Tibial nerve (tissue), 4 donors: ENCODE measurements around the gene LRRC47. TPM values are rescaled to one million over a fixed set of nuclear protein-coding genes. Genes with fewer than 3 reads are reported as not detected.

Experiments
- DNase-seq, 2 donors: peaks; one replicate each; pipeline ENCODE4 v3.0.0-alpha.2; 2019; ENCODE audit warnings: low spot score in 2 of 2
- H3K27ac ChIP-seq, 4 donors: fragments of 200-600 bp; sonication (generic) in 3 of 4; one replicate each; pipeline ENCODE4 v1.5.1; 2017 to 2019; ENCODE audit warnings: mild to moderate bottlenecking in 1 of 4
- H3K27me3 ChIP-seq, 2 donors: fragments of 200-600 bp; sonication (generic) in 1 of 2; one replicate each; pipeline versions ENCODE4 v1.5.1 to v1.6.0; 2017 to 2019
- H3K36me3 ChIP-seq, 3 donors: fragments of 200-600 bp; sonication (generic); one replicate each; pipeline ENCODE4 v1.5.1; 2018 to 2019
- H3K4me1 ChIP-seq, 4 donors: fragments of 200-600 bp; sonication (generic) in 3 of 4; one replicate each; pipeline ENCODE4 v1.5.1; 2017 to 2019
- H3K4me3 ChIP-seq, 4 donors: fragments of 200-600 bp; sonication (generic) in 3 of 4; one replicate each; pipeline ENCODE4 v1.5.1; 2017 to 2019; ENCODE audit warnings: mild to moderate bottlenecking in 1 of 4, moderate library complexity in 1 of 4
- H3K9me3 ChIP-seq, 4 donors: fragments of 200-600 bp; sonication (generic) in 3 of 4; one replicate each; pipeline ENCODE4 v1.5.1; 2017 to 2019
- EP300 ChIP-seq, 2 donors: sonication (generic); formaldehyde crosslinking; IDR thresholded peaks; one replicate each; pipeline ENCODE4 v1.6.1; 2017; ENCODE audit warnings: antibody characterized with exemption in 2 of 2, mild to moderate bottlenecking in 1 of 2
- POLR2A ChIP-seq, 2 donors: fragments of 450-650 bp; IDR thresholded peaks; one replicate each; pipeline ENCODE4 v1.6.1; 2017; ENCODE audit warnings: antibody characterized with exemption in 2 of 2, mild to moderate bottlenecking in 2 of 2, moderate library complexity in 2 of 2
- WGBS, 2 donors: methylation state at CpG; one replicate each; pipeline ENCODE4 v1.1.5; 2018; 5-methylcytosine and 5-hydroxymethylcytosine counted together
- total RNA-seq, 4 donors: library from RNA; depleted of rRNA; stranded (reverse); fragments of >200 nt; gene quantifications; one replicate each; pipeline ENCODE4 v1.1.0, GENCODE V29; 2016
- TF ChIP-seq, protein P1 (sequence below), 5 experiments: fragments of 200-600 bp in 3 of 5; fragments of 450-650 bp in 2 of 5; sonication (generic) in 3 of 5; IDR thresholded peaks; one replicate each; pipeline ENCODE4 v1.5.1; 2016 to 2019; ENCODE audit warnings: antibody characterized with exemption in 5 of 5, mild to moderate bottlenecking in 3 of 5, moderate library complexity in 2 of 5

LRRC47 gene
- total RNA-seq, 4 donors from 2014 or later, result 40.8 to 46.3 (median 42.6) TPM

DNA sequence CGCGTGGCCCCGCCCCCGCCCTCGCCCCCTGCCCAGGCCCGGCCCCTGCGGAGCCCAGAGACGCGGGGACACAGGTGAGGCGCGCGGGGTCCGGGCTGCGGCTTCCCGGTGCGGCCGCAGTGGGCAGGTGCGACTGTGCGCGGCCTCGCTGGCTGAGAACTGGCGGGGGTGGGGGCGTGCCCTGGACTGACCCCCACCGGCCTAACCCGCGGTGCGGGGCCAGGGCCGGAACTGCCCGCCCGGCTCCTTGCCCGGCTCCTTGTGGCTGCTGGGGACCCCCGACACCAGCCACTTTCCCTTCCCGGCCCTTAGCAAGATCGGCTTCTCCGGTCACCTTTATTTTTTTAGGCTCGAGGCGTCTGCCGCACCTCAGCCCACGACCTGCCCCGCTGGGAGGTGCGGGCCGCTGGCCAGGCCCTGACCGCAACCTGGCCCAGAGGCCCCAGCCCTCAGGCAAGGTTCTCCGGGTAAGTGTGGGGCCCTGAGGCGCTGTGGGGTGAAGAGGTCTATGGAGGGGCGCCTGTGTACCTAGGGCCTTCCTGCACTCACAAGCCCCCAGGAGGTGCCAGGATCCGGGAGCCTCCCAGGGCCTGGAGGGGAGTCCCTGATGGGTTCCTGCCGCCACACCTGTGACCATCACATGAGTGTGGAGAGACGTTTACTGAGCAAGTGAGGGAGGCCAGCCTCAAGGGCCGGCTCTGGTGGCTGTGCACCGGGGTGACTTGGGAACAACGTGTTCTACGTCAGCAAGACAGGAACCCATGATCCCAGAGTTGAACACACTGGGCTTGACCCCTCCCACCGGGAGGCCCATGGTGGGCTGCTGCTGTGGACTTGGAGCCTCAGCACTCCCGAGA, 23.4 kb downstream of the LRRC47 start, which contains the start of gene SMIM1:
TSS of gene SMIM1 (plus strand) at position 35 of the 857 bp plus-strand sequence. CDS start 2,625 bp downstream, outside the sequence.
- TF ChIP-seq, protein P1, sequence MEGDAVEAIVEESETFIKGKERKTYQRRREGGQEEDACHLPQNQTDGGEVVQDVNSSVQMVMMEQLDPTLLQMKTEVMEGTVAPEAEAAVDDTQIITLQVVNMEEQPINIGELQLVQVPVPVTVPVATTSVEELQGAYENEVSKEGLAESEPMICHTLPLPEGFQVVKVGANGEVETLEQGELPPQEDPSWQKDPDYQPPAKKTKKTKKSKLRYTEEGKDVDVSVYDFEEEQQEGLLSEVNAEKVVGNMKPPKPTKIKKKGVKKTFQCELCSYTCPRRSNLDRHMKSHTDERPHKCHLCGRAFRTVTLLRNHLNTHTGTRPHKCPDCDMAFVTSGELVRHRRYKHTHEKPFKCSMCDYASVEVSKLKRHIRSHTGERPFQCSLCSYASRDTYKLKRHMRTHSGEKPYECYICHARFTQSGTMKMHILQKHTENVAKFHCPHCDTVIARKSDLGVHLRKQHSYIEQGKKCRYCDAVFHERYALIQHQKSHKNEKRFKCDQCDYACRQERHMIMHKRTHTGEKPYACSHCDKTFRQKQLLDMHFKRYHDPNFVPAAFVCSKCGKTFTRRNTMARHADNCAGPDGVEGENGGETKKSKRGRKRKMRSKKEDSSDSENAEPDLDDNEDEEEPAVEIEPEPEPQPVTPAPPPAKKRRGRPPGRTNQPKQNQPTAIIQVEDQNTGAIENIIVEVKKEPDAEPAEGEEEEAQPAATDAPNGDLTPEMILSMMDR (IDR thresholded peaks at IDR 0.05), result no peak
- no peak for TF ChIP-seq POLR2A (IDR thresholded peaks at IDR 0.05)
- peak within 1 kb of the TSS; percentile 45 to 83 (median 62) for H3K4me3 ChIP-seq
- no peak for DNase-seq
- no peaks in the 10 kb centered on the region for H3K9me3 ChIP-seq
- 25 to 26% methylated on average over 29 to 33 of the region's 55 CpGs for WGBS, 2 donors
- H3K36me3 ChIP-seq, result peaks cover 0 to 10% (median 0%) of the 10 kb centered on the region in 3 donors
- no peaks in the 10 kb centered on the region for H3K27me3 ChIP-seq
- peak within 1 kb of the TSS; percentile 71 to 92 (median 82) for H3K27ac ChIP-seq
- H3K4me1 ChIP-seq, result peaks cover 0 to 52% (median 40%) of the 10 kb centered on the region in 4 donors

GRCh38 chr1:3772027-3772714, 24.1 kb downstream of the LRRC47 start:
- 1 to 3% methylated on average over 16 to 36 of the region's 61 CpGs for WGBS, 2 donors
- TF ChIP-seq EP300 (IDR thresholded peaks at IDR 0.05) (no peak), POLR2A (IDR thresholded peaks at IDR 0.05) (peak in 1 of 2 donors; percentile 22)
- TF ChIP-seq, protein P1 (IDR thresholded peaks at IDR 0.05), result no peak
- Histone ChIP-seq H3K27ac (peak overlapping the region; percentile 71 to 92 (median 82)), H3K36me3 (peaks cover 0 to 2% (median 0%) of the 10 kb centered on the region in 3 donors), H3K4me1 (peaks cover 0 to 52% (median 40%) of the 10 kb centered on the region in 4 donors), H3K9me3 (no peaks in the 10 kb centered on the region), H3K27me3 (no peaks in the 10 kb centered on the region), H3K4me3 (peak overlapping the region; percentile 45 to 83 (median 62))
- peak; percentile 70 to 73 for DNase-seq

DNA sequence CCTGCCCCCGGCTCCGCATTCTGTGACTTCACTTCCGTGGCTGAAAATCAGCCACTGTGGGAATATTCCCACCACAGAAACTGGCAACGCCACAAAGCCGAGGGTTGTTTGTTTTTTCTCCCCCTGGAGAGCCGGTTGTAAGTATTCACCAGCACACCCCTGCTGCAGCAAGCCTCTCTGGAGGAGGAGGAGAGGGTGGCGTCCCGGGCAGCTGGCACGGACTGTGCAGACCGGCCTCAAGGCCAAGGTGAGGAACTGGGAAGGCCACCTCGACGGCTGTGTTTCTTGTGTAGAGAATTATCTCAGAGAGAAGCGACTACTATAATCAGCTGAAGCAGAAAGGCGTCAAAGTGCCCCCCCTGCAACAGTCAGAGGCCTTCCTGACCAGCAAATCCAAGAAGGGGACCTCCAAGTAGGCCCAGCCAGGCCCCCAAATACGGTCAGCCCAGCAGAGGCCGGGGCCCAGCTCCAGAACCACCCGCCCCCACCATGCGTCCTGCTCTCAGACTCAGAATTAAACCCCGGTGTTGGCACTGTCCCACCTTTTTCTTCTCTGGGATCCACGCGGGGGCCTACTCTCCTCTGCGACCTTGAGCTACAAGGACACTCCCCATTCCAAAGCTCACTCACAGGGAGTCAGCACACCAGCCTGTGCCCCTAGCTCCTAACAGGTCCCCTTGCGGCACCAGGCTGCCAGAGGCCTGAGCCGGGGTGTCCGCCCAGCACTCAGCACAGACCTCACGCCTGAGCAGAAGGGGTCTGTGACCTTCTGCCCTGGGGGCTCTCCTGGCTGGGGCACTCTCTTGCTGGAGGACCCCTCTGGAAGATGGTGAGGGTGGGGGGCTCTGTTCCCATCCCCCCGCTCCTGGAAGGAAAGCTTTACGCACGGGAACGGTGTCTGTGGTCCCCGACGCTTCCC, 24.9 kb downstream of the LRRC47 start:
- Histone ChIP-seq H3K4me3 (peak overlapping the region; percentile 45 to 83 (median 62)), H3K36me3 (no peaks in the 10 kb centered on the region), H3K4me1 (peaks cover 0 to 52% (median 40%) of the 10 kb centered on the region in 4 donors), H3K9me3 (no peaks in the 10 kb centered on the region), H3K27ac (peak overlapping the region in 1 of 4 donors; percentile 89), H3K27me3 (no peaks in the 10 kb centered on the region)
- DNase-seq, result no peak
- 49 to 53% methylated on average over 26 to 32 of the region's 32 CpGs for WGBS, 2 donors
- TF ChIP-seq, protein P1 (IDR thresholded peaks at IDR 0.05), result no peak
- TF ChIP-seq POLR2A (IDR thresholded peaks at IDR 0.05), result no peak
- TF ChIP-seq EP300 (IDR thresholded peaks at IDR 0.05), result no peak

DNA sequence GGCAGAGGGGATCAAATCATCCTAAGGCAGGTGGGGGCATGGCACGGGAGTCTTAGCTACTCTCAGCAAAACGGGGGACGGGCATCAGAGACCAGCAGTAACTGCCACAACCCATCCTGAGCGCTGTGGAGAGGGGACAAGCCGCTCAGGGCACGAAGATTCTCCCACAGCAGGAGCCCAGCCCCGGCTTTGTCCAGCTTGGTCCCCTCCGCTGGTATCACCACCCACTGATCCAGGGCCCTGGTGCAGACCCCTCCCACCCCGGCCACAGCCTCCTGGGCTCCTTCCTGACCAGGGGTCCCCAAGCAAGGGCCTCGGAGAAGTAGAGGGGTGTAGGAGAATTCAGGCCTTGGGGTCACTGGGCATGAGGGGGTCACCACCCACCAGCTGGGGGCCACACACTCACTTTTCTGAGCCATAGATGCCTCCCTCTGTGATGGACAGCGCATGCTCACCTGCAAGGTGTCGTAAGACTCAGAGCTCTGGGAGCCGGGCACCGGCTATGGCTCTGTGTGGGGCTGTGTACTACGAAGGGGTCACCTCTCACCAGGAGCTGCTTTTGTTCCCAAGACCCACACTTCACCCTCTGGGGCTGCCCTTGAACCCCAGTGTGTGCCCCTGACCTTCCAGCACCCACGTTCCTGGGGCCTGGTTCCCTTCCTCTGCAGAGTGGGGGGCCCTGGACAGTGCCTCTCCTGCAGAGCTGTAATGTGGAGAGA, 26.1 kb downstream of the LRRC47 start:
- H3K9me3 ChIP-seq, result no peaks in the 10 kb centered on the region
- H3K4me3 ChIP-seq, result no peak overlapping the region
- H3K36me3 ChIP-seq, result no peaks in the 10 kb centered on the region
- TF ChIP-seq POLR2A (IDR thresholded peaks at IDR 0.05), result no peak
- no peak for TF ChIP-seq EP300 (IDR thresholded peaks at IDR 0.05)
- TF ChIP-seq, protein P1 (IDR thresholded peaks at IDR 0.05), result no peak
- 88 to 91% methylated on average over 15 to 16 of the region's 16 CpGs for WGBS, 2 donors
- no peaks in the 10 kb centered on the region for H3K27me3 ChIP-seq
- peaks cover 0 to 41% (median 32%) of the 10 kb centered on the region in 4 donors for H3K4me1 ChIP-seq
- no peak for DNase-seq
- no peak overlapping the region for H3K27ac ChIP-seq
